Measurements from ENCODE around the gene ZBTB22.
A peak's percentile ranks its signal among the peaks of the same experiment; 100 is the strongest.

ZBTB22 gene

DNA sequence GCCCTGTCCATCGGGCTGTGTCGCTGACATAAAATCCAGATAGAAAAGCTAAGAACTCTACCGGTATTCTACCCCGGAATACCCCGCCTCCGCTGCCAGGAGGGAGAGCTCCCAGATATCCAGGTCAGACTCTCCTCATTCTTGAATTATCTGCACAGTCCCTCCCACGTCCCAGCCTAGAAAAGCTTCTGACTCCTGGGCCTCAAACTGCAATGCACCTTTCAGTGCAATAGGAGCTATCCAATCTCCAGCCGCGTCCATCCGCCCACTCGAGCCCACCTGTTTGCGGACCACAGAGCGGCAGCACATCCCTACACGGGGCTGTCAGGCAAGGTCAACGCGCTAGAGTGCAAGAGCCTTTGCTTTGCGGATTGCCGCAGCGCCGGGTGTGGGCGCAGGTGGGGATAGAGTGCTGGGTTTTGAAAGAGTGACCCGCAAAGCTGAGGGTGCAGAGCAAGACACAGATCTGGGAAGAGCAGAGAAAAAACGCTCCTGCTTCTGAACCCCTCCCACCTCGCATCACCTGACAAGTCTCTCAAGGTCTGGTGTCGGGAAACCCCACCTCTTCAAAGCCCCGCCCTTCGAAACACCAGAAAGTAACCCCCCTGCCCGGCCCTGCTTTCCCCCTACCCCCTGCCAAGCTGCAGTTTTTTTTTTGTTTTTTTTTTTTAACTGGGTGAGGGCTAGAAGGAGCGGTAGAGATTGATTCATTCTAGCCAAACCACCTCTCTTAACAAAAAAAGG lies 5.0 kb downstream of the ZBTB22 start:
- H3K27me3 ChIP-seq (ENCODE audit: control insufficient read depth, insufficient read depth, low read length), result no peaks in the 10 kb centered on the region
- H3K9me3 ChIP-seq (ENCODE audit: control insufficient read depth, insufficient read depth, low read length), result no peaks in the 10 kb centered on the region
- no peak overlapping the region for H3K9ac ChIP-seq (ENCODE audit: low read depth, low read length)
- H3K4me3 ChIP-seq (ENCODE audit: low read depth, low read length), result peak overlapping the region; percentile 96
- peaks cover 11% of the 10 kb centered on the region for H3K4me1 ChIP-seq (ENCODE audit: control insufficient read depth, insufficient read depth, low read length)
- H3K36me3 ChIP-seq (ENCODE audit: control insufficient read depth, insufficient read depth, low read length), result peaks cover 3% of the 10 kb centered on the region

DNA sequence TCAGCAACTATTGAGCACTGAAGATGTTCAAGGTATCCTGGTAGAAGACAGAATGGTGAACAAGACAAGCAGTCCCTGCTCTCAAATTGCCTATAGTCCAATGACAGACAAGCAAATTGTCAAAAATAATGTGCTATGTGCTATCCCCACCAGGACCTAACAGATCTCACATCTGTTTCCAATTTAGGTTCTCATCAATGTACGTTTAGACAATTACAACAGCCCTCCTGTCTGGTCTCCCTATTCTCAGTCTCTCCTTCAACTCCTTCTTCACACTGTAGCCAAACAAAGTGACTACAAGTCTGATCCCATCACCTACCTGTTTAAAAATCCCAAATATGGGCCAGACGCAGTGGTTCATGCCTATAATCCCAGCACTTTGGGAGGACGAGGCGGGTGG lies 11.2 kb downstream of the ZBTB22 start:
- Histone ChIP-seq H3K9ac (ENCODE audit: low read depth, low read length) (no peak overlapping the region), H3K27me3 (ENCODE audit: control insufficient read depth, insufficient read depth, low read length) (no peaks in the 10 kb centered on the region), H3K4me1 (ENCODE audit: control insufficient read depth, insufficient read depth, low read length) (no peaks in the 10 kb centered on the region), H3K4me3 (ENCODE audit: low read depth, low read length) (no peak overlapping the region), H3K36me3 (ENCODE audit: control insufficient read depth, insufficient read depth, low read length) (peaks cover 4% of the 10 kb centered on the region), H3K9me3 (ENCODE audit: control insufficient read depth, insufficient read depth, low read length) (no peaks in the 10 kb centered on the region)

DNA sequence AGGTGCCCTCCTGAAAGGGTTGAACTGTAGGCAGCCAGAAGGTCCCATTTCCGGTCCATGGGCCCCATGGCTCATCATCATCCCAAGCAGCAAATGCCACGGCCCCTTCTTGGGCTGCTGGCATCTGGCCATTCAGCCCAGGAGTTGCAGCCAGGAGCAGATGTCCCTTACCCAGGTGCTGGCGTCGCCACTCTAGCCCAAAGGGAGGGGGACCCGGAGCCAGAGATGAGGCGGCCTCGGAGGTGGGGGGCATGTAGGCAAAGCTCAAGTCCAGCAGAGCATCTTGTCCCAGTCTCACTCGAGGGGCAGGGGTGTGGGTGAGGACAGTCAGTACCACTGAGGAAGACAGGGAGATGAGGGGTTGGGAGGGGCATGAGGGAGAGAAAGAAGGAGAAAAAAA lies 12.5 kb downstream of the ZBTB22 start:
- H3K27me3 ChIP-seq (ENCODE audit: control insufficient read depth, insufficient read depth, low read length), result no peaks in the 10 kb centered on the region
- H3K9ac ChIP-seq (ENCODE audit: low read depth, low read length), result no peak overlapping the region
- H3K9me3 ChIP-seq (ENCODE audit: control insufficient read depth, insufficient read depth, low read length), result no peaks in the 10 kb centered on the region
- H3K36me3 ChIP-seq (ENCODE audit: control insufficient read depth, insufficient read depth, low read length), result peaks cover 4% of the 10 kb centered on the region
- H3K4me1 ChIP-seq (ENCODE audit: control insufficient read depth, insufficient read depth, low read length), result no peaks in the 10 kb centered on the region
- H3K4me3 ChIP-seq (ENCODE audit: low read depth, low read length), result no peak overlapping the region

DNA sequence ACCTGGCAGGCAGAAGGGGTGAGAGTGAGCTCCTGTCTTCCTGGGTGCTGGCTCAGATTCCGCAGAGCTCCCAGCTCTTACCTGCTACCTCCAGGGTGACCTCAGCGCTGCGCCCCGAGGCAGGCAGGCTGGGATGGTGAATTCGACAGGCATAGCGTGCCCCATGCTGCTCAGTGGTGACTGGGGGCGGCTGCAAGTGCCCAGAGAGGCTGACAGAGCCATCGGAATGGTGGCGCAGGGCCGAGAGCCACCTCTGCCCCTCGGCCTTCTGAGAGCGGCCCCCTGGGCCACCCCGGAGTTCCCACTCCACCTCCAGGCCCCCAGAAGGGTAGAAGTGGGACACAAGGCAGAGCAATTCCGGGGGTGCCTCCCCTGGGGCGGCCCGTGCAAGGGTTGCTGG lies 13.3 kb downstream of the ZBTB22 start:
- no peak overlapping the region for H3K4me3 ChIP-seq (ENCODE audit: low read depth, low read length)
- H3K36me3 ChIP-seq (ENCODE audit: control insufficient read depth, insufficient read depth, low read length), result peaks cover 4% of the 10 kb centered on the region
- H3K4me1 ChIP-seq (ENCODE audit: control insufficient read depth, insufficient read depth, low read length), result no peaks in the 10 kb centered on the region
- no peaks in the 10 kb centered on the region for H3K9me3 ChIP-seq (ENCODE audit: control insufficient read depth, insufficient read depth, low read length)
- no peak overlapping the region for H3K9ac ChIP-seq (ENCODE audit: low read depth, low read length)
- H3K27me3 ChIP-seq (ENCODE audit: control insufficient read depth, insufficient read depth, low read length), result no peaks in the 10 kb centered on the region

DNA sequence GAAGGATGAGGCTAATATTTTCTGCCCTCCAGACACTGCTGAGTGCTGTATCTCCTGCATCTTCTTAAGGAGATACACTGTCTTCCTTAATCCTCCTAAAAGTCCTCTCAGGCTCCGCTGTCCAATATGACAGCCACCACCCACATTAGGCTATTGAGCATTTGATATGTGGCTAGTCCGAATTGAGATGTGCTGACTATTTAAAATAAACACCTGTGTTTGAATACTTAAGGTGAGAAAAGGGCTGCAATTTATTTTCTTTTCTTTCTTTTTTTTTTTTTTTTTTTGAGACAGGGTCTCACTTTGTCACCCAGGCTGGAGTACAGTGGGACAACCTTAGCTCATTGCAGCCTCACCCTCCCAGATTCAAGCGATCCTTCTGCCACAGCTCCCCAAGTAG lies 15.7 kb downstream of the ZBTB22 start:
- Histone ChIP-seq H3K4me1 (ENCODE audit: control insufficient read depth, insufficient read depth, low read length) (no peaks in the 10 kb centered on the region), H3K9me3 (ENCODE audit: control insufficient read depth, insufficient read depth, low read length) (no peaks in the 10 kb centered on the region), H3K4me3 (ENCODE audit: low read depth, low read length) (no peak overlapping the region), H3K36me3 (ENCODE audit: control insufficient read depth, insufficient read depth, low read length) (peaks cover 4% of the 10 kb centered on the region), H3K9ac (ENCODE audit: low read depth, low read length) (no peak overlapping the region), H3K27me3 (ENCODE audit: control insufficient read depth, insufficient read depth, low read length) (no peaks in the 10 kb centered on the region)

DNA sequence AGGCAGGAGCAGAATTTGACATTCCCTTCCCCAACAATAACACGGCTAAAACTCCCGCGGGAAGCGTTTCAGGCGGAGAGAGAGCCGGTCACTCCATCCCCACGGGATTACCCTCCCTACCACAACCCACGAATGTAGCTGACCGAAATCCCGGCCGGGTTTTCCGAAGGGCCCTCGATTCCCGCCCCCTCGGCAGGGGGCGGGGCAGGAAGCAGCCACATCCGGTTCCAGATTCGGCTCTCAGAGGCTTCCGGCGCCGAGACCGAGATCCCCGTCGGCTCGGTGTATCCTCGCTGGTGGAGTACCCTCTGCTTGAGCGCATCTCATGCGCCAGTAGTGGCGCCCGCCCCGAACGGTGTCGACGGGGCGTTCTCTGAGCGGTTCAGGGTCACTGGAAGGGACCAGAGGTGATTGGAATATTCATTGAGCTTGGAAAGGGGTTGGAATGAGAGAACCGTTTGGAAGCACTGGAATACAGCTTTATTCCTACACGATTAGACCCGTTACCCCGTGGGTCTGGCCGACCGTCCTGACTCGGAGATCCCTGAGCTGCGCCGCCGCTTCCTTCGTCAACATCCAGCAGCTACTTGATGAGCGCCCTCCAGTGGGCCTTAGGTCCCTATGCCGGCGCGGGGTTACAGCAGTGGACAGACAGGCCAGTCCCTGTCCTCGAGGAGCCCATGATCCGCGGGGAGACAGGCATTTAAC lies 18.2 kb downstream of the ZBTB22 start:
- no peaks in the 10 kb centered on the region for H3K9me3 ChIP-seq (ENCODE audit: control insufficient read depth, insufficient read depth, low read length)
- H3K4me3 ChIP-seq (ENCODE audit: low read depth, low read length), result peak overlapping the region; percentile 74
- no peaks in the 10 kb centered on the region for H3K4me1 ChIP-seq (ENCODE audit: control insufficient read depth, insufficient read depth, low read length)
- H3K27me3 ChIP-seq (ENCODE audit: control insufficient read depth, insufficient read depth, low read length), result no peaks in the 10 kb centered on the region
- peaks cover 14% of the 10 kb centered on the region for H3K36me3 ChIP-seq (ENCODE audit: control insufficient read depth, insufficient read depth, low read length)
- peak overlapping the region; percentile 71 for H3K9ac ChIP-seq (ENCODE audit: low read depth, low read length)

DNA sequence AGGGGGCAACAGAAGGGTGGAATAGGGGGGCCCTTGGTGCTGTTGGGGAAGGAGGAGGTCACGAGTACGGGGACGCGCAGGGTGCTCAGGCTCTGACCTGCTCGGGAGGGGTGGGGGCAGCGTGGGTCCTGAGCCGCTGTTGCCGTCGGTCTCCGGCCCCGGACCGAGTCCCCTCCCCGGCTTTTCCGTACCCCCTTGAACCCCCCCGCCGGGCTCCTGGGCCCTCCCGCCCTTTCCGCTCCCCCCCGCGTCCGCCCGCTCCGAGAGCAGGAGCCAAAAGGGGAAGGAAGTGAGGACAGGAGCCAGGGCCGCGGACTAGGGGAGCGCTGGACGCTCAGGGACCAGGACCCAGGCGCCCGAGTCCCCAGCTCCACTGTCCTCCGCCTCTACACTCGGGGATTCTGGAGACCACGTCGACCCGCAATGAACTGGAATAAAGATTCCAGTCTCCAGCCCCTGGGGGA lies 18.7 kb downstream of the ZBTB22 start, which contains the start of gene RGL2:
TSS of gene RGL2 (minus strand) at position 170 of the 464 bp plus-strand sequence. CDS start 332 bp downstream, outside the sequence.
- peak within 1 kb of the TSS; percentile 71 for H3K9ac ChIP-seq (ENCODE audit: low read depth, low read length)
- no peaks in the 10 kb centered on the region for H3K4me1 ChIP-seq (ENCODE audit: control insufficient read depth, insufficient read depth, low read length)
- peaks cover 11% of the 10 kb centered on the region for H3K36me3 ChIP-seq (ENCODE audit: control insufficient read depth, insufficient read depth, low read length)
- H3K27me3 ChIP-seq (ENCODE audit: control insufficient read depth, insufficient read depth, low read length), result no peaks in the 10 kb centered on the region
- H3K9me3 ChIP-seq (ENCODE audit: control insufficient read depth, insufficient read depth, low read length), result no peaks in the 10 kb centered on the region
- H3K4me3 ChIP-seq (ENCODE audit: low read depth, low read length), result peak within 1 kb of the TSS; percentile 74

DNA sequence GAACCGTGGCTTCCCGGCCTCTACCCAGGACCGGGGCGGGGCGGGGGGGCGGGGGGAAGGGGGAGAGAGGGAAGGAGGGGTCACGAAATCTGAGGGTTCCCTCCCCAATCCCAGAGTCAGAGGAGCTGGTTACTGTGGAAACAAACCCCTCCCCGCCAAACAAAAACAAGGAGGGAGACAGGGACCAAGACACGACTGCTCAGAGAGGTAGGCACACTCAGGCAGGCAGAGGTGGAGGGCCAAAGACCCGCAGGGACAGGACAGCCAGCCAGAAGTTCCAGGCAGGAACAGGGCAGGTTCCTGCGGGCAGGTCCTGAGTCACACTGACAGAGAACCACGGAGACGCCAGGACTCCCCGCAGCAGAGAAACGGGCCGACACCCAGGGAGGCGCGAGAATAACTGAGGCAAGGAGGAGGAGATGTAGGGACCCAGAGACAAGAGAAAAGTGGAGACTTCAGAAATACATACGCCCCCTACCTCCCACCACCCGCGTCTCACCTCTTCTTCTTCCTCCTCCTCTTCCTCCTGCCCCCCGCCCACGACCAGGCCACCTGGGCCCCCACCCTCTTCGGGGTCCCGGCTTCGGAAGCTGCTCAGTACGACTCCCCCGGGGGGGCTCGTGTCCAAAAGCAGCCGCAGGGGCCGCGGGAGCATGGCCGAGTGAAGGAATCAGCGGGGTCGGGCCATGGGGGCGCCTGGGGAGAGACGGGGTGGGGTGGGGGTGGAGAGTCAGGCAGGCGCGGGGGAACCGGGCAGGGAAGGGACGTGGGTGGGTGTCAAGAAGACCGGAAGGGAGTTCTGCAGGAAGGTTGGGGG lies 19.4 kb downstream of the ZBTB22 start:
- Histone ChIP-seq H3K9me3 (ENCODE audit: control insufficient read depth, insufficient read depth, low read length) (no peaks in the 10 kb centered on the region), H3K36me3 (ENCODE audit: control insufficient read depth, insufficient read depth, low read length) (peaks cover 11% of the 10 kb centered on the region), H3K4me3 (ENCODE audit: low read depth, low read length) (peak overlapping the region; percentile 74), H3K4me1 (ENCODE audit: control insufficient read depth, insufficient read depth, low read length) (no peaks in the 10 kb centered on the region), H3K9ac (ENCODE audit: low read depth, low read length) (no peak overlapping the region), H3K27me3 (ENCODE audit: control insufficient read depth, insufficient read depth, low read length) (no peaks in the 10 kb centered on the region)

DNA sequence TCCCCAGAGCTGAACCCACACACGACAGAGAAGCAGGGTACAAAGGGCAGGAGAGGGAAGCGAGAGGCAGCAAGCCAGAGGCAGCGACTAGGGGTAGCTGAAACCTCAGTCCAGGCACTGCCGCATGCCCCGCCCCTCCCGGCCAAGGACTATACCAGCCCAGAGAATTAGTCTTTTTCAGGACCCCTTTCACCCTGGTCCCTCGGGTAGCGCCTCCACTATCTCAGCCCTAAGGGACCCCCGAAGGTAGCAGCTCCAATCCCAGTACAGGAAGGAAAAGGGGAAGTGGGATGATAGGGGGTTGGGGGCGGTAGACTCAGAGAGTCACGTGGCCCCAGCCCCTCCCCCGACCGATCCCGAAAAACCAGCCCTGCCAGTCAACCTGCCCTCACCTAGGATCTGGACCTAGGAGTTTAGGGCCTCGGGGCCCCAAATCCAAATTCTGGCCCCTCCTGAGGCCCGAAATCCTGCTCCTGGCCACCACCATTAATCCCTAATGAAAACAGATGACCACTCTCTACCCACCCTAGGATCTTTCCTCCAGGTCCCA lies 20.1 kb downstream of the ZBTB22 start:
- no peaks in the 10 kb centered on the region for H3K9me3 ChIP-seq (ENCODE audit: control insufficient read depth, insufficient read depth, low read length)
- peak overlapping the region; percentile 74 for H3K4me3 ChIP-seq (ENCODE audit: low read depth, low read length)
- H3K27me3 ChIP-seq (ENCODE audit: control insufficient read depth, insufficient read depth, low read length), result no peaks in the 10 kb centered on the region
- no peaks in the 10 kb centered on the region for H3K4me1 ChIP-seq (ENCODE audit: control insufficient read depth, insufficient read depth, low read length)
- peak overlapping the region; percentile 70 for H3K9ac ChIP-seq (ENCODE audit: low read depth, low read length)
- peaks cover 12% of the 10 kb centered on the region for H3K36me3 ChIP-seq (ENCODE audit: control insufficient read depth, insufficient read depth, low read length)

DNA sequence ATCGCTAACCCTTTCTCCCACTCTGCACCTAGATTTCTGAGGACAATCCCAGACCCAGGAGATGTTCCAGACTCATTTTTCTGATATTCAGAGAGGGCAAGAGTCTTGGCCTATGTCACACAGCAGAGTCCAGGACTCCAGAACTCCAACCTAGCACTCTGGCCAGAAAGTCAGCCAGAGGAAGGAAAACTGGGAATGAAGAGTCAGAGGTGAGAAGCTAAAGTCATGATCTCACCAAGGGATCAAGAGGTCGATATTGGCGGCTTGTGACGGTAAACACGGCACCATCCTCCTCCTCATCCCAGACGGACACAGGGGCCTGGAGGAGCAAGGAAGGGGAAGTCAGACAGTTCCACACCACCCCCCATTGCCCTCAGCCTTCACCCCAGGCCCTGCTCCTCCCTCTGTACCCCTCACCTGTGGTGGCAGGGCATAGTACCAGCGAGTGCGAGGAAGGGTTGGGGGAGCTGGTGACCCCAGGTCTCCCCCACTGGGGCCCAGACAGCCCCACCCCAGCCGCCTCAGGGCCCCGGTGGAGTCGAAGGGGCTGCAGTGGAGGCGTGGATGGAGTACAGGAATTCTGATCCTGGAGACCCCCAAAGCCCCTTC lies 20.6 kb downstream of the ZBTB22 start:
- Histone ChIP-seq H3K27me3 (ENCODE audit: control insufficient read depth, insufficient read depth, low read length) (no peaks in the 10 kb centered on the region), H3K4me1 (ENCODE audit: control insufficient read depth, insufficient read depth, low read length) (no peaks in the 10 kb centered on the region), H3K36me3 (ENCODE audit: control insufficient read depth, insufficient read depth, low read length) (peaks cover 18% of the 10 kb centered on the region), H3K9ac (ENCODE audit: low read depth, low read length) (peak overlapping the region; percentile 70), H3K9me3 (ENCODE audit: control insufficient read depth, insufficient read depth, low read length) (no peaks in the 10 kb centered on the region), H3K4me3 (ENCODE audit: low read depth, low read length) (peak overlapping the region; percentile 74)

Measured in iPS-15b (cell line).